Embryonic facial prominence (tissue), 1 donor: ENCODE measurements around the gene MACROD2.
A peak's percentile ranks its signal among the peaks of the same experiment; 100 is the strongest.

ENCODE experiments used
- DNase-seq: peaks from one replicate; pipeline ENCODE4 v3.0.0-alpha.2; 2016; ENCODE audit errors: extremely low spot score

Gene MACROD2

GRCh38 chr20:15265581-15266309, 1270.4 kb downstream of the MACROD2 start:
- peak; percentile 32 for DNase-seq

GRCh38 chr20:15267935-15268334, 1272.6 kb downstream of the MACROD2 start:
- DNase-seq, result no peak

- no peak for DNase-seq
Observed at GRCh38 chr20:15278041-15278440, 1282.7 kb downstream of the MACROD2 start.

- DNase-seq, result no peak
Observed at GRCh38 chr20:15287329-15287728, 1292.0 kb downstream of the MACROD2 start.

GRCh38 chr20:15288106-15288505, 1292.8 kb downstream of the MACROD2 start:
- DNase-seq, result no peak

GRCh38 chr20:15289337-15289736, 1294.0 kb downstream of the MACROD2 start:
- DNase-seq, result no peak

- DNase-seq, result no peak
Observed at GRCh38 chr20:15292405-15292804, 1297.1 kb downstream of the MACROD2 start.

GRCh38 chr20:15296422-15296821, 1301.1 kb downstream of the MACROD2 start:
- DNase-seq, result no peak

GRCh38 chr20:15297059-15297875, 1302.0 kb downstream of the MACROD2 start:
- no peak for DNase-seq

GRCh38 chr20:15302075-15302474, 1306.8 kb downstream of the MACROD2 start:
- DNase-seq, result no peak

GRCh38 chr20:15310361-15310760, 1315.0 kb downstream of the MACROD2 start:
- DNase-seq, result no peak

GRCh38 chr20:15316556-15316955, 1321.2 kb downstream of the MACROD2 start:
- no peak for DNase-seq

- DNase-seq, result no peak
Observed at GRCh38 chr20:15317546-15318232, 1322.4 kb downstream of the MACROD2 start.

- DNase-seq, result no peak
Observed at GRCh38 chr20:15318682-15319081, 1323.4 kb downstream of the MACROD2 start.

- DNase-seq, result no peak
Observed at GRCh38 chr20:15319439-15319838, 1324.1 kb downstream of the MACROD2 start.

- no peak for DNase-seq
Observed at GRCh38 chr20:15320941-15321340, 1325.6 kb downstream of the MACROD2 start.

GRCh38 chr20:15327123-15327522, 1331.8 kb downstream of the MACROD2 start:
- no peak for DNase-seq

- DNase-seq, result no peak
Observed at GRCh38 chr20:15328084-15328483, 1332.8 kb downstream of the MACROD2 start.

- no peak for DNase-seq
Observed at GRCh38 chr20:15332711-15333160, 1337.4 kb downstream of the MACROD2 start.

GRCh38 chr20:15333170-15333569, 1337.9 kb downstream of the MACROD2 start:
- DNase-seq, result no peak

GRCh38 chr20:15336011-15336410, 1340.7 kb downstream of the MACROD2 start:
- DNase-seq, result no peak

GRCh38 chr20:15336536-15336935, 1341.2 kb downstream of the MACROD2 start:
- no peak for DNase-seq
